H9 (cell line): ENCODE results near the gene CALML5. TPM values are rescaled to one million over a fixed set of nuclear protein-coding genes. Genes with fewer than 3 reads are reported as not detected.

Experiments
- DNase-seq: peaks from one replicate; pipeline ENCODE4 v3.0.0-alpha.2; 2017
- H2AFZ ChIP-seq: one replicate; pipeline ENCODE4 v1.6.1; 2013; ENCODE audit warnings: mild to moderate bottlenecking, low read length, control low read depth, moderate library complexity
- H2AK5ac ChIP-seq: 2 replicates; pipeline ENCODE4 v1.6.1; 2013; ENCODE audit warnings: low read length, control low read depth, mixed read lengths; ENCODE audit not compliant: insufficient read length
- H2BK120ac ChIP-seq: one replicate; pipeline ENCODE4 v1.6.1; 2013; ENCODE audit warnings: low read depth, mild to moderate bottlenecking, low read length, control low read depth, inconsistent platforms; ENCODE audit not compliant: poor library complexity, severe bottlenecking
- H2BK12ac ChIP-seq: 2 replicates; pipeline ENCODE4 v1.6.1; 2013; ENCODE audit warnings: low read length, control low read depth, mixed read lengths, low read depth; ENCODE audit not compliant: insufficient read length
- H2BK15ac ChIP-seq: 2 replicates; pipeline ENCODE4 v1.6.1; 2013; ENCODE audit warnings: low read depth, low read length, control low read depth
- H2BK20ac ChIP-seq: one replicate; pipeline ENCODE4 v1.6.1; 2013; ENCODE audit warnings: low read depth, mild to moderate bottlenecking, low read length, control low read depth, inconsistent platforms; ENCODE audit not compliant: poor library complexity, severe bottlenecking
- H2BK5ac ChIP-seq: 2 replicates; pipeline ENCODE4 v1.6.1; 2013; ENCODE audit warnings: low read length, control low read depth, mixed read lengths; ENCODE audit not compliant: insufficient read length
- H3K14ac ChIP-seq: 2 replicates; pipeline ENCODE4 v1.6.1; 2013; ENCODE audit warnings: low read length, control low read depth; ENCODE audit not compliant: insufficient read depth
- H3K18ac ChIP-seq: 2 replicates; pipeline ENCODE4 v1.6.1; 2013; ENCODE audit warnings: low read depth, mild to moderate bottlenecking, mixed read lengths, low read length, control low read depth; ENCODE audit not compliant: insufficient read length
- H3K23ac ChIP-seq: 2 replicates; pipeline ENCODE4 v1.6.1; 2013; ENCODE audit warnings: low read length, control low read depth, mixed read lengths, low read depth; ENCODE audit not compliant: insufficient read length
- H3K23me2 ChIP-seq: 2 replicates; pipeline ENCODE4 v1.6.1; 2013; ENCODE audit warnings: low read depth, mild to moderate bottlenecking, mixed read lengths, low read length, control low read depth; ENCODE audit not compliant: insufficient read length, poor library complexity, severe bottlenecking
- H3K27ac ChIP-seq: 2 replicates; pipeline ENCODE4 v1.5.1; 2013; ENCODE audit warnings: low read length, control low read depth, mixed read lengths, low read depth; ENCODE audit not compliant: insufficient read length
- H3K27me3 ChIP-seq: 2 replicates; pipeline ENCODE4 v1.6.1; 2013; ENCODE audit warnings: low read length, control low read depth, inconsistent platforms; ENCODE audit not compliant: insufficient read depth
- H3K4ac ChIP-seq: 2 replicates; pipeline ENCODE4 v1.6.1; 2013; ENCODE audit warnings: low read depth, mild to moderate bottlenecking, control low read depth, inconsistent platforms, low read length, moderate library complexity
- H3K4me1 ChIP-seq: 2 replicates; pipeline ENCODE4 v1.6.1; 2013; ENCODE audit warnings: low read length, control low read depth, inconsistent platforms; ENCODE audit not compliant: insufficient read depth
- H3K4me2 ChIP-seq: 2 replicates; pipeline ENCODE4 v1.6.1; 2013; ENCODE audit warnings: low read length, control low read depth, mixed read lengths; ENCODE audit not compliant: insufficient read length, insufficient read depth
- H3K56ac ChIP-seq: 2 replicates; pipeline ENCODE4 v1.6.1; 2013; ENCODE audit warnings: low read depth, mild to moderate bottlenecking, mixed read lengths, low read length, control low read depth; ENCODE audit not compliant: insufficient read length
- H3K79me1 ChIP-seq: 2 replicates; pipeline ENCODE4 v1.6.1; 2013; ENCODE audit warnings: low read depth, mild to moderate bottlenecking, moderate library complexity, low read length, control low read depth, inconsistent platforms; ENCODE audit not compliant: insufficient read depth, poor library complexity, severe bottlenecking
- H3K79me2 ChIP-seq: 2 replicates; pipeline ENCODE4 v1.6.1; 2013; ENCODE audit warnings: low read length, control low read depth, inconsistent platforms; ENCODE audit not compliant: insufficient read depth
- H3K9ac ChIP-seq: 2 replicates; pipeline ENCODE4 v1.6.1; 2013; ENCODE audit warnings: low read length, control low read depth, mixed read lengths; ENCODE audit not compliant: insufficient read length; ENCODE audit errors: extremely low read depth
- H3K9me3 ChIP-seq: one replicate; pipeline ENCODE4 v1.6.1; 2013; ENCODE audit warnings: low read depth, low read length, inconsistent platforms; ENCODE audit not compliant: control insufficient read depth
- H3T11ph ChIP-seq: one replicate; pipeline ENCODE4 v1.6.1; 2013; ENCODE audit warnings: mild to moderate bottlenecking, low read length, control low read depth, inconsistent platforms
- H4K20me1 ChIP-seq: one replicate; pipeline ENCODE4 v1.6.1; 2013; ENCODE audit not compliant: control insufficient read depth, insufficient read length, insufficient read depth
- H4K5ac ChIP-seq: 2 replicates; pipeline ENCODE4 v1.6.1; 2013; ENCODE audit warnings: low read depth, mild to moderate bottlenecking, mixed read lengths, low read length, control low read depth; ENCODE audit not compliant: insufficient read length
- H4K8ac ChIP-seq: replicated peaks from 2 replicates; pipeline ENCODE4 v1.6.1; 2013; ENCODE audit warnings: low read length, control low read depth, mixed read lengths, low read depth; ENCODE audit not compliant: insufficient read length
- H4K91ac ChIP-seq: 2 replicates; pipeline ENCODE4 v1.6.1; 2013; ENCODE audit warnings: low read depth, mild to moderate bottlenecking, moderate library complexity, mixed read lengths, low read length, control low read depth; ENCODE audit not compliant: insufficient read length
- H3K27ac Mint-ChIP-seq, 3 experiments: 2 replicates in 2 of 3; 3 replicates in 1 of 3; pipeline ENCODE4 v1.8.0; 2020 to 2021; ENCODE audit warnings: mixed read lengths in 3 of 3, mild to moderate bottlenecking in 1 of 3, moderate library complexity in 1 of 3
- H3K27me3 Mint-ChIP-seq: 2 replicates; pipeline ENCODE4 v1.8.0; 2021; ENCODE audit warnings: low read depth, mild to moderate bottlenecking, moderate library complexity, mixed read lengths
- H3K36me3 Mint-ChIP-seq, 3 experiments: 2 replicates in 2 of 3; 3 replicates in 1 of 3; pipeline ENCODE4 v1.8.0; 2020 to 2021; ENCODE audit warnings: low read depth in 3 of 3, mixed read lengths in 3 of 3; ENCODE audit not compliant: insufficient read depth in 1 of 3
- H3K4me1 Mint-ChIP-seq, 2 experiments: 2 replicates each; pipeline ENCODE4 v1.8.0; 2020; ENCODE audit warnings: mixed read lengths in 2 of 2
- H3K4me3 Mint-ChIP-seq, 2 experiments: 2 replicates in 1 of 2; 3 replicates in 1 of 2; pipeline ENCODE4 v1.8.0; 2020 to 2021; ENCODE audit warnings: mild to moderate bottlenecking in 2 of 2, mixed read lengths in 2 of 2, moderate library complexity in 1 of 2
- H3K9me3 Mint-ChIP-seq, 2 experiments: 2 replicates in 1 of 2; 3 replicates in 1 of 2; pipeline ENCODE4 v1.8.0; 2020; ENCODE audit warnings: mild to moderate bottlenecking in 2 of 2, mixed read lengths in 2 of 2, moderate library complexity in 1 of 2
- WGBS: extraction: QIAGEN DNeasy Blood & Tissue Kit; methylation state at CpG from one replicate; pipeline ENCODE4 v1.1.7; 2013; ENCODE audit warnings: missing lambda C conversion rate, low lambda C conversion rate, mixed read lengths; ENCODE audit not compliant: insufficient read length; ENCODE audit errors: extremely low coverage; 5-methylcytosine and 5-hydroxymethylcytosine counted together
- total RNA-seq: library from RNA; stranded (reverse); gene quantifications from 2 replicates; pipeline ENCODE4 v1.2.1, GENCODE V29; 2021
- TF ChIP-seq, protein P1 (sequence below): fragments of 200-600 bp; sonication (generic); conservative IDR thresholded peaks from 3 replicates; pipeline ENCODE4 v1.8.0; 2021; ENCODE audit warnings: antibody characterized with exemption, mild to moderate bottlenecking

CALML5 gene
- total RNA-seq, 1 experiment from 2014 or later = not detected

- H3K4me3 Mint-ChIP-seq = no peak overlapping the region
- peaks cover 7 to 16% of the 10 kb centered on the region in 2 experiments for H3K4me1 Mint-ChIP-seq
- Histone ChIP-seq H2AFZ (no peak overlapping the region), H3K27me3 (no peaks in the 10 kb centered on the region), H4K5ac (no peak overlapping the region), H2BK12ac (no peak overlapping the region), H3K4ac (no peak overlapping the region), H2BK15ac (no peak overlapping the region), H3T11ph (no peak overlapping the region), H3K27ac (no peak overlapping the region), H3K79me2 (no peaks in the 10 kb centered on the region), H2BK20ac (no peak overlapping the region), H3K9me3 (no peaks in the 10 kb centered on the region), H3K9ac (no peak overlapping the region), H2BK5ac (no peak overlapping the region), H3K4me2 (no peak overlapping the region), H2BK120ac (no peak overlapping the region), H3K23me2 (no peaks in the 10 kb centered on the region), H3K14ac (no peak overlapping the region), H3K79me1 (no peaks in the 10 kb centered on the region), H3K4me1 (no peaks in the 10 kb centered on the region; the same call in 1 of the 2 replicates), H4K20me1 (no peaks in the 10 kb centered on the region), H3K23ac (no peak overlapping the region), H3K18ac (no peak overlapping the region), H4K91ac (no peak overlapping the region), H2AK5ac (no peak overlapping the region), H4K8ac (no peak overlapping the region), H3K56ac (no peak overlapping the region)
- no peaks in the 10 kb centered on the region for H3K9me3 Mint-ChIP-seq
- no peak for DNase-seq
- TF ChIP-seq, protein P1, sequence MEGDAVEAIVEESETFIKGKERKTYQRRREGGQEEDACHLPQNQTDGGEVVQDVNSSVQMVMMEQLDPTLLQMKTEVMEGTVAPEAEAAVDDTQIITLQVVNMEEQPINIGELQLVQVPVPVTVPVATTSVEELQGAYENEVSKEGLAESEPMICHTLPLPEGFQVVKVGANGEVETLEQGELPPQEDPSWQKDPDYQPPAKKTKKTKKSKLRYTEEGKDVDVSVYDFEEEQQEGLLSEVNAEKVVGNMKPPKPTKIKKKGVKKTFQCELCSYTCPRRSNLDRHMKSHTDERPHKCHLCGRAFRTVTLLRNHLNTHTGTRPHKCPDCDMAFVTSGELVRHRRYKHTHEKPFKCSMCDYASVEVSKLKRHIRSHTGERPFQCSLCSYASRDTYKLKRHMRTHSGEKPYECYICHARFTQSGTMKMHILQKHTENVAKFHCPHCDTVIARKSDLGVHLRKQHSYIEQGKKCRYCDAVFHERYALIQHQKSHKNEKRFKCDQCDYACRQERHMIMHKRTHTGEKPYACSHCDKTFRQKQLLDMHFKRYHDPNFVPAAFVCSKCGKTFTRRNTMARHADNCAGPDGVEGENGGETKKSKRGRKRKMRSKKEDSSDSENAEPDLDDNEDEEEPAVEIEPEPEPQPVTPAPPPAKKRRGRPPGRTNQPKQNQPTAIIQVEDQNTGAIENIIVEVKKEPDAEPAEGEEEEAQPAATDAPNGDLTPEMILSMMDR = no peak
- no peak overlapping the region for H3K27ac Mint-ChIP-seq
- no peaks in the 10 kb centered on the region for H3K36me3 Mint-ChIP-seq
- WGBS = no CpG with 5 or more reads among the region's 6 CpGs
- H3K27me3 Mint-ChIP-seq = peaks cover 2% of the 10 kb centered on the region
Observed at GRCh38 chr10:5508786-5509185, 9.4 kb upstream of the CALML5 start.
